HEK293T (cell line): Measurements from ENCODE around the gene AGFG1.

Source experiments
- L3MBTL2 ChIP-seq: fragments of 450-650 bp; conservative IDR thresholded peaks from 2 replicates; pipeline ENCODE4 v1.6.1; 2016; ENCODE audit warnings: mild to moderate bottlenecking
- TARDBP ChIP-seq: fragments of 450-650 bp; IDR thresholded peaks from 2 replicates; pipeline ENCODE4 v1.6.1; 2016

DNA sequence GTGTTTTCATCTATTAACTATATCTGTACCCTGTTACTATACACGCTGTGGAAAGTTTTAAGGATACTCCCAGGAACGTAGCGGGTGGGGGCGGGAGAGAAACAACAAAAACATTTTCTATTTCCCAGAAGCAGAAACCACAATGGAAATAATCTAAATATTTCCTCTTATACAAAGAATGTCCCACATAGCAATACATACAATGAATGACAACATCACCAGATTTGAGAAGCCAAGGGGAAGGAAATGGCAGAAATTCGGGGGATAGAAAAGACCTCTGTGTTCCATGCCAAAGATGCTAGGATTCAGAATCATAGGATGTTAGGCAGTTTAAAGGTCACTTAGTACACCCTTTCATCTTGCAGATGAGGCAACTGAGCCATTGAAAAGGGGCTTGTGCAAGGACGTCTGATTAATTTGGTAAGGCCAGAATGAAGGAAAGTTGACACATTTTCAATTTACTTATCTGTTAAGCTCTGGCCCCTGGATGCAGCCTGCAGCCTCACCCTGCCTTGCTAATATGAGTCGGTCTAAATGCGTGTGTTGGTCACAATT lies 43.1 kb upstream of the AGFG1 start:
- TF ChIP-seq TARDBP: no peak
- no peak for TF ChIP-seq L3MBTL2
